HPDE6-E6E7 (cell line): ENCODE results near the gene NR6A1.
A peak's percentile ranks its signal among the peaks of the same experiment; 100 is the strongest.

ENCODE experiments used
- DNase-seq: peaks from one replicate; pipeline ENCODE4 v3.0.0; 2011; ENCODE audit warnings: missing footprints; ENCODE audit errors: extremely low spot score

NR6A1 gene

DNA sequence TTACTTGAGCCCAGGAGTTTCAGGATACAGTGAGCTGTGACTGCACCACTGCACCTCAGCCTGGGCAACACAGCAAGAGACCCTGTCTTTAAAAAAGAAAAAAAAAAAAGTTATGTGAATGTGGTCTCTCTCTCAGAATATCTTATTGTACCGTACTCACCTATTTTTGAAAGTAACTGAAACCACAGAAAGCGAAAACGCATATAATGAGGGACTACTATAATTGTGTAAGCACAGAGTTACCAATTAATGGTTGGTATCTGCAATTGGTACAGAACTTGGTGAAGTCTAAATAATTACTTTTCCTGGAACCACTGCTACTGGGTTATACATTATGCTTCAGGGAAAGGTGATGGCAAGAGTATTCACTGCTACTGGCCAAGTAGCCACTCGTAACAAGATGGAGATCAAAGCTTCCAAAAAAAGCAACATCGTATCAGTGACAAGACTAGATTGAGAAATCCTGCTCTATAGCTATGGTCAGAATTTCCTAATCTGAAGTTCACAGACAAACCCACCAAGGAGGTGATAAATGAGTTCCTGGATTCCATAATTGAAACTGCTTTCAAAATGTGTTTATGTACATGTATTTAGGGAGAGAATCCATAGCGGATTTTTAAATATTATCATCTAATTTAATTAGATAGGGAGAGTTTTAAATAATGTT lies 82.7 kb downstream of the NR6A1 start:
- DNase-seq: no peak

DNA sequence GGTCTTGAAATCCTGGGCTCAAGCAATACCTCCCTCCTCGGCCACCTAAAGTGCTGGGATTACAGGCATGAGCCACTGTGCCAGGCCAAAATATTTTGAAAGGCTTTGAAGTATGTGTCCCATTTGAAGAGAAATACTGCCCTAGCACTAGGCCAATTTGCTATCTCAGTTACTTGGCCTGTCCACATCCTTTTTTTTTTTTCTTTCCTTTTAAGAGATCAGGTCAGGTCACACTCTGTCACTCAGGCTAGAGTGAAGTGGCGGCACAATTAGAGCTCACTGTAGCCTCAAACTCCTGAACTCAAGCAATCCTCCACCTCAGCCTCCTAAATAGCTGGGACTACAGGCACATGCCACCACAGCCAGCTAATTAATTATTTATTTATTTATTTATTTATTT lies 84.2 kb downstream of the NR6A1 start:
- DNase-seq: no peak

GRCh38 chr9:124685217-124685616 lies 85.9 kb downstream of the NR6A1 start:
- DNase-seq: no peak

- no peak for DNase-seq
Observed at GRCh38 chr9:124684169-124684568, 86.9 kb downstream of the NR6A1 start.

DNA sequence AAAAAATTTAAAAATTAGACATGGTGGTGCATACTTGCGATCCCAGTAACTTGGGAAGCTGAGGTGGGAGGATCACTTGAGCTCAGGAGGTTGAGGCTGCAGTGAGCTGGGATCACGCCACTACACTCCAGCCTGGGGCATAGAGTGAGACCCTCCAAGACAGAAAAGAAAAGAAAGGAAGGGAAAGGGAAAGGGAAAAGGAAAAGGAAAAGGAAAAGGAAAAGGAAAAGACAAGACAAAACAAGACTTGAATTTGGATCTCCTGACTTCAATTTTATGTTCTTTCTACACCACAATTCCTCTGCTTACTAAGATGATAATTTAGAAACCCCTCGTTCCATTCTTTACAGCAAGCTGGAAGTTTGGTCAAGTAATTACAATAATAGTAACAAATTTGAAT lies 88.1 kb downstream of the NR6A1 start:
- no peak for DNase-seq

GRCh38 chr9:124680714-124681390 lies 90.3 kb downstream of the NR6A1 start:
- DNase-seq: no peak

GRCh38 chr9:124680049-124680448 lies 91.1 kb downstream of the NR6A1 start:
- DNase-seq: no peak

- no peak for DNase-seq
Observed at GRCh38 chr9:124676159-124676551, 95.0 kb downstream of the NR6A1 start.

DNA sequence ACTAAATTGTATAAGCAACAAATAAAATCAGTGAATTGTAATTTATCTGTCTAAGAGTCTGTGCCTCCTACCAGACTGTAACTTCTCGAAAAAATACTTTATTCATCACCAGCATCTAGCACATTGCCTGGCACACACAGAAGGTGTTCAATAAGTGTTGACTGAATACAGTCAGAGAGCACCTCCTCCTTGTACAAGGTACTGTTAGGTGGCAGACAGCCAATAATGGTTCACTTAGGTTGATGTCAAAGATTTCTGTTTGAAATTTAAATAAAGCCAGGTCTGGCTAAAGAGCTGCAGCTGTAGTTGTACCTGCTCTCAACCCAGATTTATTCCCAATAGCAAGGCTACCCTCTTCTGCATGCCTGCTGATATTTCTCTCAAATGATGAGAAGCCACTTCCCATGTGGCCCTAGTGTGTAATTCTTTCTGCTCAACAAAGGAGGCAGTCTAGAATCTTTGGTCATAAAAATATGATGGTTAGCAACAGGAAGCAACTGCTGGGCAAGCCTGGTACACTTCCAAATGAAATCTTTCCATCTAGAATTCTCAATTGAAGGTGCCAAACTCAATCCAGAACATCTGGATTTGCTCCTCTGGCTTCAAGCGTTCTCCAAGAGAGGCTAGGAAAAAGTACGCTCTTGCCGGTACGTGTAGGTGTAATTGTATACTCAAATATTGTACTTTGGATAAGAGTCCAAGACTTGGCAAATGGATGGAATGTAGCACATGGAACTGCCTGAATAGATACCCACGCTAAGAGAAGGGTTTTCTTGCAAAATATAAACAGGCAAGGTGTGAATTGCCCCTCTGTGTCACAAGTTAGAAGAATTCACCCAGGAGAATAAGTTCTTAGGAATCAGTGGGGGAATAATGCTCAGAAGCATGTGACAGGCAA lies 95.6 kb downstream of the NR6A1 start:
- no peak for DNase-seq

DNA sequence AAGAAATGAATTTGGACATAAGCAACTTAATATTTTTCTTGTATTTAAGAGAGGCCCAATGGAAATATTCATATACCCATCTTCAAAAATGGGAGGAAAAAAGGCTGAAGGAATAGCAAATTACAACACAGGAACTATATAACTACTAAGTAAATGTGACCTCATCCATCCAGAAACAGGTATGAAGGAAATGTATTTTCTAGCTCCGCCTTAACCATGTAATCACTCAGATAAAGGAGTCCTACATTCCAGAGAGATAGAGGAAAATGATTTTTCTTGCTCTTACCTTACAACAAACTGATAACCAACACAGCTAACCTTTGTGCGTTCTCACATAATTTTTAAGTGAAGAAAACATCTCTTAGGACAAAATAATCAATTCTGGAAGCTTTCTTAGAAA lies 96.5 kb downstream of the NR6A1 start:
- DNase-seq: no peak

DNA sequence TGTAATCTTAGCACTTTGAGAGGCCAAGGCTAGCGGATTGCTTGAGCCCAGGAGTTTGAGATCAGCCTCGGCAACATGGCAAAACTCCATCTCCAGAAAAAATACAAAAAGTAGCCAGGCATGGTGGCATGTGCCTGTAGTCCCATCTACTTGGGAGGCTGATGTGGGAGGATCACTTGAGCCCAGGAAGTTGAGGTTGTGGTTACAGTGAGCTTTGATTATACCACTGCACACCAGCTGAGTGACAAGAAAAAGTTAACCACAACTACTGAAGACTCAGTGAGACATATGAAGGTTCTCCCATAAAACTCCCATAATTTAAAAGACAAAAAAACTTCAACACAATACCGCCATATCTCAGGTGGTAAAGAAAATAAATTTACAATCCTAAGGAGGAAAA lies 98.0 kb downstream of the NR6A1 start:
- DNase-seq: no peak

- DNase-seq: no peak
Observed at GRCh38 chr9:124671861-124672260, 99.2 kb downstream of the NR6A1 start.

- no peak for DNase-seq
Observed at GRCh38 chr9:124666642-124667041, 104.5 kb downstream of the NR6A1 start.

- DNase-seq: peak; percentile 71
Observed at GRCh38 chr9:124665391-124666058, 105.6 kb downstream of the NR6A1 start.

- DNase-seq: no peak
Observed at GRCh38 chr9:124664143-124664542, 107.0 kb downstream of the NR6A1 start.

GRCh38 chr9:124663046-124663961 lies 107.8 kb downstream of the NR6A1 start:
- no peak for DNase-seq

- no peak for DNase-seq
Observed at GRCh38 chr9:124662561-124662960, 108.5 kb downstream of the NR6A1 start.

- DNase-seq: no peak
Observed at GRCh38 chr9:124661271-124661670, 109.8 kb downstream of the NR6A1 start.

DNA sequence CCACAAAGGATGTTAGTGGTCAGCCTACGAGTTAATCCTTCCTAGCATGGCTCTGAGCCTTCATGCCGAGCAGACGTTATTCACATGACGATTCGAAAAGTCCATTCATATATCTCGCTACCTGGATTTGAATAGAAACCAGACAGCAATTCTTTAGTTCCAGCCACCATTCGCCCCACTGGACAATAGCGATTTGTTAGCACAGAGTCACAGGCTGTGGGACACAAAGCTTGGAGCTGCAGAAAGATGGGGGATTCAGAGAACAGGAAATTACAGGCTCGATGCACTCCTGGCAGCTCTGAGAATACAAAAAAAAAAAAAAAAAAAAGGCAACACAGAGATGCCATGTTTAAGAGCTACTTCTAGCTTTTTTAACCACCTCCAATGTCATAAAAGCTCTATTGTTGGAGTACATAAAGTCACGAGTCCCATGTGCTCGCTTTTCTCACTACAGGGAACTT lies 110.7 kb downstream of the NR6A1 start:
- no peak for DNase-seq

DNA sequence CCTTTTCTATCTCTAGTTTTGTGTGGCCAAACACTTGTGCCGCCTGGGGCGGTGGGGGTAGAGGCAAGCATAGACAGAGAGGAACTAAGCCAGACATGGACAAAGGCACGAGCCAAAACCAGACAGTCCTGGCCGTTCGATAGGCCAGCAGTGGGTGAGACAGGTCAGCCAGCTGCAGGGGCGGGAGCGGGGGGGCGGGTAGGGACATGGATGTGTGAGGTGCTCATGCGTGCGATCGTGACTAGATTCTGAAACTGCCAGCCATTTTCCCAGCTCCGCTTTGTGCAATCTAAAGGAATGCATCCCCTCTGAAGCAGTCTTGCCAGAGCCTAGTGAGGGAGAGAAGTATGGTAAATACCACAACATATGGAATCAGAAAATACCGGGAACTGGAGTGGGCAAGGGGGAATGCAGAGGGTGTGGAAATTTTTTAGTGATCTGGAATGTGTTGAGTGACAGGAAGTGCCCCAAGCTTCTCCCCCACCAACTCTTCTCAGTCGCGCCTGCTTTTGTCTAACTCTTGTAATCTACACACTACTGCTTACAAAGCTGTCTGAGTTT lies 111.9 kb downstream of the NR6A1 start:
- DNase-seq: peak; percentile 67
